IPS-NIHi11 (cell line): ENCODE results near the gene S100Z.
"Not testable (repeated sequence)": the region's sequence is repeated elsewhere in the genome, so short reads cannot be mapped to it uniquely, and the experiment has no call there.

Experiments
- DNase-seq: peaks from one replicate; pipeline ENCODE4 v3.0.0; 2012; ENCODE audit warnings: mixed read lengths, low spot score

The S100Z gene

GRCh38 chr5:76849419-76850291 is at the start of gene S100Z:
TSS of gene S100Z (plus strand) at chr5:76850014. CDS start at chr5:76875360, 25,346 bp downstream.
- no peak for DNase-seq

- DNase-seq: no peak
These were observed 49.2 kb upstream of the S100Z start for GRCh38 chr5:76800579-76800978.

GRCh38 chr5:76801159-76801802 is 48.5 kb upstream of the S100Z start:
- no peak for DNase-seq

GRCh38 chr5:76801803-76802195 is 48.0 kb upstream of the S100Z start:
- no peak for DNase-seq

- no peak for DNase-seq
These were observed 45.5 kb upstream of the S100Z start for GRCh38 chr5:76804266-76804665.

GRCh38 chr5:76805821-76806505 is 43.9 kb upstream of the S100Z start:
- no peak for DNase-seq

GRCh38 chr5:76807296-76807695 is 42.5 kb upstream of the S100Z start:
- peak; percentile 62 for DNase-seq

GRCh38 chr5:76808141-76808691 is 41.6 kb upstream of the S100Z start:
- DNase-seq: peak; percentile 71

GRCh38 chr5:76809141-76809540 is 40.7 kb upstream of the S100Z start:
- DNase-seq: no peak

- DNase-seq: no peak
These were observed 39.6 kb upstream of the S100Z start for GRCh38 chr5:76810236-76810635.

GRCh38 chr5:76811214-76811613 is 38.6 kb upstream of the S100Z start:
- no peak for DNase-seq

GRCh38 chr5:76812209-76812608 is 37.6 kb upstream of the S100Z start:
- not testable (repeated sequence) for DNase-seq

GRCh38 chr5:76813982-76814562 is 35.7 kb upstream of the S100Z start:
- no peak for DNase-seq

GRCh38 chr5:76816110-76816831 is 33.5 kb upstream of the S100Z start:
- DNase-seq: no peak

- DNase-seq: peak; percentile 94
These were observed 30.7 kb upstream of the S100Z start, which contains the start of gene F2RL1 for GRCh38 chr5:76818844-76819831. TSS of gene F2RL1 (plus strand) at chr5:76819030. CDS start at chr5:76819183, 153 bp downstream.

- DNase-seq: peak; percentile 18
These were observed 29.8 kb upstream of the S100Z start for GRCh38 chr5:76819851-76820525.

- DNase-seq: no peak
These were observed 29.3 kb upstream of the S100Z start for GRCh38 chr5:76820526-76820890.

- no peak for DNase-seq
These were observed 28.7 kb upstream of the S100Z start for GRCh38 chr5:76821136-76821535.

GRCh38 chr5:76822105-76822731 is 27.6 kb upstream of the S100Z start:
- DNase-seq: not testable (repeated sequence)
